ENCODE measurements around the gene GIT2. TPM values are rescaled to one million over a fixed set of nuclear protein-coding genes. Genes with fewer than 3 reads are reported as not detected.

The GIT2 gene
- total RNA-seq, 4 donors from 2014 or later, result 36.8 to 52.8 (median 42.3) TPM

DNA sequence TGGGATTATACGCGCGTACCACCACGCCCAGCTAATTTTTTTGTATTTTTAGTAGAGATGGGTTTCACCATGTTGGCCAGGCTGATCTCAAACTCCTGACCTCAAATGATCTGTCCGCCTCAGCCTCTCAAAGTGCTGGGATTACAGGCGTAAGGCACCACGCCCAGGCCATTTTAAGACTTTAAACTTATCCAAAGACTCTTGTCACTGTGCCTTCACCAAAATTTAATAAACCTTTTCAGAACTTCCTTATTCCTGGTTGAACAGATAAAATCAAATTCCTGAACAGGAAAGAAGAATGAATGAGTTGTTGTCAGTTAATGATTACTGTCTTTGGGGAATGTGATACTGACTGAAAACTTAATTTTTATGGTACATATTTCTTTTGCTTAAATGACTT lies 37.8 kb downstream of the GIT2 start:
- Histone ChIP-seq H3K27ac (no peak overlapping the region), H3K4me1 (peaks cover 0 to 6% (median 0%) of the 10 kb centered on the region in 3 donors), H3K9me3 (no peaks in the 10 kb centered on the region), H3K36me3 (peaks cover 0 to 99% of the 10 kb centered on the region in 2 donors), H3K4me3 (no peak overlapping the region), H3K27me3 (no peaks in the 10 kb centered on the region)
- no peak for ATAC-seq
- TF ChIP-seq POLR2A (IDR thresholded peaks at IDR 0.05), result no peak
- no peak for TF ChIP-seq EP300 (IDR thresholded peaks at IDR 0.05)
- TF ChIP-seq POLR2AphosphoS5 (IDR thresholded peaks at IDR 0.05), result no peak
- TF ChIP-seq, protein P1, sequence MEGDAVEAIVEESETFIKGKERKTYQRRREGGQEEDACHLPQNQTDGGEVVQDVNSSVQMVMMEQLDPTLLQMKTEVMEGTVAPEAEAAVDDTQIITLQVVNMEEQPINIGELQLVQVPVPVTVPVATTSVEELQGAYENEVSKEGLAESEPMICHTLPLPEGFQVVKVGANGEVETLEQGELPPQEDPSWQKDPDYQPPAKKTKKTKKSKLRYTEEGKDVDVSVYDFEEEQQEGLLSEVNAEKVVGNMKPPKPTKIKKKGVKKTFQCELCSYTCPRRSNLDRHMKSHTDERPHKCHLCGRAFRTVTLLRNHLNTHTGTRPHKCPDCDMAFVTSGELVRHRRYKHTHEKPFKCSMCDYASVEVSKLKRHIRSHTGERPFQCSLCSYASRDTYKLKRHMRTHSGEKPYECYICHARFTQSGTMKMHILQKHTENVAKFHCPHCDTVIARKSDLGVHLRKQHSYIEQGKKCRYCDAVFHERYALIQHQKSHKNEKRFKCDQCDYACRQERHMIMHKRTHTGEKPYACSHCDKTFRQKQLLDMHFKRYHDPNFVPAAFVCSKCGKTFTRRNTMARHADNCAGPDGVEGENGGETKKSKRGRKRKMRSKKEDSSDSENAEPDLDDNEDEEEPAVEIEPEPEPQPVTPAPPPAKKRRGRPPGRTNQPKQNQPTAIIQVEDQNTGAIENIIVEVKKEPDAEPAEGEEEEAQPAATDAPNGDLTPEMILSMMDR (IDR thresholded peaks at IDR 0.05), result no peak
- 95 to 100% methylated on average over 3 to 6 of the region's 7 CpGs for WGBS, 2 donors (ENCODE audit: low coverage in 1 of 2)

DNA sequence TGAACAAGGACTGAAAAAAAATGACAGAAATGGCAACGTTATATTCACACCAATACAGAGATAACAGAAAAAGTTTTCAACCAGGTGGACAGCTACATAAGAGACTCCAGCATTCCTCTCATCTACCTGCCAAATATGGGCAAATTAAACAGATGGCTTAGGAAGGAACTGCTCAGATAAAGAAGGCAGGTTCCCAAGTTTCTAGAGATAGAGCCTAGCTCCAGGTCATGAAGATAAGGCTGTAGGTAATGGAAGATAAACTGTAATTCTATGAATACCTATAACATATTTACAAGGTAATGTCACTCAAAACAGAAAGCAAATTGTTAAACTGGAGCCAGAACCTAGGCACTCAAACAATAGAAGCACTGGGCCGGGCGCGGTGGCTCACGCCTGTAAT lies 42.5 kb downstream of the GIT2 start:
- TF ChIP-seq EP300 (IDR thresholded peaks at IDR 0.05) (no peak), POLR2AphosphoS5 (IDR thresholded peaks at IDR 0.05) (no peak), POLR2A (IDR thresholded peaks at IDR 0.05) (no peak)
- TF ChIP-seq, protein P1 (IDR thresholded peaks at IDR 0.05), result no peak
- WGBS, 2 donors (ENCODE audit: low coverage in 1 of 2), result 71 to 75% methylated on average over 1 to 2 of the region's 5 CpGs
- Histone ChIP-seq H3K36me3 (peaks cover 0 to 92% of the 10 kb centered on the region in 2 donors), H3K4me3 (no peak overlapping the region), H3K4me1 (peaks cover 7 to 49% (median 17%) of the 10 kb centered on the region in 3 donors), H3K9me3 (no peaks in the 10 kb centered on the region), H3K27me3 (no peaks in the 10 kb centered on the region), H3K27ac (peak overlapping the region in 2 of 4 donors; percentile 75 to 80)
- no peak for ATAC-seq

DNA sequence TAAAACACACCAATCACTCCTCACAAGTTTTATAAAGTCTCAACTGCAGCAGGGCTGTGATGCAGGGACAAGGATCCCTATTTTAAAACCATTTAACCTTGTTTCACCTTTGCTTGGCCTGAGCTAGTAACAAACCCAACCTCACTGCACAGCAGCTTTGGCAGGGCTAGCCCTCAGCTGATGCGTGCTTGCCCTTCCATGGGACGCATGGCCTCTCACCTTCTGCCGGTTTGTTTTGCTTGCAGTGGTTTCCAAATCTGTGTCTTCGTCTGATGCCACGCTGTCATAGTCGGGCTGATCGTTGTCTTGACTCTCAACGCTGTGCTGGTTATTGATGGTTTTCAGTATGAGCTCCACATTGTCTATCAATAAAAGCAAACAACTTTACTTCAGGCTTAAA lies 43.3 kb downstream of the GIT2 start:
- TF ChIP-seq, protein P1 (IDR thresholded peaks at IDR 0.05), result no peak
- no peak overlapping the region for H3K4me3 ChIP-seq
- ATAC-seq, result no peak
- H3K27me3 ChIP-seq, result no peaks in the 10 kb centered on the region
- peaks cover 12 to 57% (median 25%) of the 10 kb centered on the region in 3 donors for H3K4me1 ChIP-seq
- WGBS, 2 donors (ENCODE audit: low coverage in 1 of 2), result 76 to 85% methylated on average over 2 to 6 of the region's 8 CpGs
- no peaks in the 10 kb centered on the region for H3K9me3 ChIP-seq
- H3K36me3 ChIP-seq, result peaks cover 0 to 88% of the 10 kb centered on the region in 2 donors
- H3K27ac ChIP-seq, result peak overlapping the region in 3 of 4 donors; percentile 73 to 80 (median 75)

DNA sequence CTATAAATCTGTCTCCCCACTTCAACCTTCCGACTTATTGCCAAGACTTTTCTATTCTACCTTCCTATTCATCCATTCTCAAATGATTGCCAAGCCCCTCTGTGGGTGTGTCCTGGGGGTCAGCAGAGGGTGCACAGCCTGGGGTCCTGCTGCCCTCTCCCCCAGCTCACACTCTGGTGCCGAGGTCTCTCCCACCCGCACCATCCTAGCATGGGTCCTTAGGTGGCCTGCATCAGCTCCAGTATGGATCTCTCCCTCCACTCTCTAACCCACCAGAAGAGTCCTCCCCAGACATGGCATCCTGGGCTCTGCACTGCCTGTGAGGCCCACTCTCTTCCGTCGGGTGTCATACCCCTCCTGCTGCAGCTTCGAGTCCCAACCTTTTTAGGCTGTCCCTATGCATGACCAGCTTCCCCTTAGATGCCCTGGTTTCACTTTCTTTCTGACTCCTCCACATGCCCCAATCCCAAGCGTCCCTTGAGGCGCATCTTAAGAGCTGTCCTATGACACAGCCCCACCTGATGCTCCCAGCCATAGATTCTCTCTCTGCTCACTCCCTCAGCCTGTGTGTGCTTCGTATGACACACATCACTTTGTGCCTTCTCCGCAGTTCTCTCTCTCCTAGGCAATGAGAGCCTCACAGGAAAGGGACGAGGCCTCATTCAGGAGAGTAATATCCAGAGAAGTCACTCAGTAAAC lies 43.9 kb downstream of the GIT2 start:
- WGBS, 2 donors (ENCODE audit: low coverage in 1 of 2), result 88 to 91% methylated on average over 10 to 11 of the region's 11 CpGs
- no peaks in the 10 kb centered on the region for H3K9me3 ChIP-seq
- peaks cover 0 to 83% of the 10 kb centered on the region in 2 donors for H3K36me3 ChIP-seq
- TF ChIP-seq EP300 (IDR thresholded peaks at IDR 0.05) (no peak), POLR2A (IDR thresholded peaks at IDR 0.05) (no peak), POLR2AphosphoS5 (IDR thresholded peaks at IDR 0.05) (no peak)
- TF ChIP-seq, protein P1 (IDR thresholded peaks at IDR 0.05), result no peak
- ATAC-seq, result no peak
- peaks cover 12 to 63% (median 30%) of the 10 kb centered on the region in 3 donors for H3K4me1 ChIP-seq
- no peak overlapping the region for H3K4me3 ChIP-seq
- H3K27me3 ChIP-seq, result no peaks in the 10 kb centered on the region
- H3K27ac ChIP-seq, result peak overlapping the region in 3 of 4 donors; percentile 73 to 80 (median 75)

DNA sequence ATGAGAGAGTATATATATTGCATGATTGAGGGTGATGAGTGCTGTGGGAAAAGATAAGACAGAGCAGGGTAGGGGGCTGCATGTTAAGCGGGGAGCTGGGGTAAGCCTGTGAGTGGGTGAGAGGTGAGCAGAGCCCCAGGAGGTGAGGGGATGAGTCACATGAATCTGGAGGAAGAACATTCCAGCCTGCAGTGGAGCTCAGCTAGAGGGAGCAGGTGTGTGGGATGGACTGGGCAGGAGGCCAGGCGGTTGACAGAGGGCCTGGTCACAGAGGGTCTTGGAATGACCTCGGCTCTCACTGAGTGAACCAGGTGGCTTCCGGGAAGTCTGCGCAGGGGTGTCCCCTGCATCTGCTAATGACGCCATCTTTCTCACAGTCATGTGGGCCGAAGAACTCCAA lies 44.4 kb downstream of the GIT2 start:
- ATAC-seq, result peak; percentile 38
- Histone ChIP-seq H3K4me3 (no peak overlapping the region), H3K36me3 (peaks cover 0 to 82% of the 10 kb centered on the region in 2 donors), H3K9me3 (no peaks in the 10 kb centered on the region), H3K27ac (peak overlapping the region; percentile 5 to 80 (median 74)), H3K4me1 (peaks cover 15 to 68% (median 30%) of the 10 kb centered on the region in 3 donors), H3K27me3 (no peaks in the 10 kb centered on the region)
- no peak for TF ChIP-seq EP300 (IDR thresholded peaks at IDR 0.05)
- peak; percentile 38 for TF ChIP-seq POLR2AphosphoS5 (IDR thresholded peaks at IDR 0.05)
- 27 to 48% methylated on average over 5 to 7 of the region's 7 CpGs for WGBS, 2 donors (ENCODE audit: low coverage in 1 of 2)
